ENCODE data around the gene FUOM.

DNA sequence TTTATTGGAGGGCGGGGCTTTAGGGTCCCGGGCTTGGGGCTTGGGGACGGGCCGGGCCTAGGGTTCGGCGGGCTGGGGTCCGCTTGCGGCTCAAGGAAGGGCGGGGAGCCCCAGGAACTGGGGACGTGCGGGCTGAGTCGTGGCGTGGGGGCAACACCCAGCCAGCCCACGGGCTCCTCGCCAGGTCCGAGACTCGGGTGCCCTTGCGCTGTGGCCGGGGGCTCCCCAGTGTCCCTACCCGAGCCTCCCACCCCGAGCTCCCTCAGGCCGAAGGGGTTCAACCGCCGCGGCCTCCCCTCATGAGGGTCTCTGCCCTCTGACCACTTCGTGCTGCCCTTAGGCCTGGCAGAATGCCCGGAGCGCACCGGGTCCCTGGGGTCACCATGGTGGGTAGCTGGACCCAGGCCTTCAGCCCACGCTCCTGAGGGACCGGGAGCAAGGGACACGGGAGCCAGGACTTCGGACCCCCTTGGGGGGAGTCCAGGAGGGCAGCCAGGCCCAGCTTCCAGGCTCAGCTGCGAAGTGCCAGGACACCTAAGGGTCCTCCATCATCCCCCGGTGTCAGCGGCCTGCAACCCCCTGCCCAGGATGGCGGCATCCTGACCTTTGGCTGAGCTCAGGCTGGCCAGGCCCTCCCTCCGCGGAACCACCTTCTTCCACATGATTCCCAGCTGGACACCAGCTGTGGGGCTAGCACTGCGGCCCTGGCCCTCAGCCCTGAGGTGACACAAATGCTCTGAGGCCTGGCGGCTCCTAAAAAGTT lies 524 bp upstream of the FUOM start:
- TF ChIP-seq YY1 (IDR thresholded peaks at IDR 0.05; ENCODE audit: low read depth) (no peak), EP300 (IDR thresholded peaks at IDR 0.05; ENCODE audit: borderline replicate concordance in 1 of 2, low read depth in 1 of 2, low read length in 1 of 2) (no peak), POLR2AphosphoS5 (IDR thresholded peaks at IDR 0.05; ENCODE audit: low read depth, low read length) (no peak), GATA2 (CRISPR knock-in tag; IDR thresholded peaks at IDR 0.05) (no peak)

Measured in SK-N-SH (cell line).